ENCODE data around the gene PGAP3.

- TF ChIP-seq POLR2A (IDR thresholded peaks at IDR 0.05) (no peak), CTCF (IDR thresholded peaks at IDR 0.05) (no peak)
These were observed 22.4 kb upstream of the PGAP3 start for GRCh38 chr17:39709998-39710964.
